GM23248 (cell line): ENCODE measurements around the gene DDX10. TPM values are rescaled to one million over a fixed set of nuclear protein-coding genes. Genes with fewer than 3 reads are reported as not detected.

Experiments used
- DNase-seq: peaks from one replicate; pipeline ENCODE4 v3.0.0-alpha.2; 2015
- H2AFZ ChIP-seq: fragments of 200-600 bp; sonication (generic); 2 replicates; pipeline ENCODE4 v1.6.1; 2016; ENCODE audit warnings: antibody characterized with exemption
- H3F3A ChIP-seq: fragments of 200-600 bp; sonication (generic); 2 replicates; pipeline ENCODE4 v1.6.1; 2016; ENCODE audit warnings: mild to moderate bottlenecking, antibody characterized with exemption, mixed run types; ENCODE audit not compliant: insufficient read depth
- H3K27ac ChIP-seq: fragments of 200-600 bp; sonication (generic); 2 replicates; pipeline ENCODE4 v1.5.1; 2016; ENCODE audit warnings: mild to moderate bottlenecking
- H3K27me3 ChIP-seq: fragments of 200-600 bp; sonication (generic); replicated peaks from 2 replicates; pipeline ENCODE4 v1.6.1; 2016; ENCODE audit warnings: mild to moderate bottlenecking; ENCODE audit not compliant: insufficient read depth
- H3K36me3 ChIP-seq: fragments of 200-600 bp; sonication (generic); 2 replicates; pipeline ENCODE4 v1.6.1; 2016; ENCODE audit warnings: low read depth, mild to moderate bottlenecking
- H3K4me1 ChIP-seq: fragments of 200-600 bp; sonication (generic); 2 replicates; pipeline ENCODE4 v1.6.1; 2016; ENCODE audit warnings: mild to moderate bottlenecking; ENCODE audit not compliant: insufficient read depth
- H3K4me2 ChIP-seq: fragments of 200-600 bp; sonication (generic); one replicate; pipeline ENCODE4 v1.6.1; 2016; ENCODE audit warnings: mild to moderate bottlenecking; ENCODE audit not compliant: unreplicated experiment
- H3K4me3 ChIP-seq: fragments of 200-600 bp; sonication (generic); 2 replicates; pipeline ENCODE4 v1.5.1; 2016; ENCODE audit warnings: mild to moderate bottlenecking
- H3K79me2 ChIP-seq: fragments of 200-600 bp; sonication (generic); 2 replicates; pipeline ENCODE4 v1.6.1; 2016; ENCODE audit warnings: mild to moderate bottlenecking; ENCODE audit not compliant: insufficient read depth
- H3K9ac ChIP-seq: fragments of 200-600 bp; sonication (generic); 2 replicates; pipeline ENCODE4 v1.6.1; 2016; ENCODE audit warnings: mild to moderate bottlenecking
- H3K9me2 ChIP-seq: fragments of 200-600 bp; sonication (generic); 2 replicates; pipeline ENCODE4 v1.6.1; 2016; ENCODE audit warnings: mixed run types, mild to moderate bottlenecking, moderate library complexity; ENCODE audit not compliant: insufficient read depth
- H3K9me3 ChIP-seq: fragments of 200-600 bp; sonication (generic); one replicate; pipeline ENCODE4 v1.6.1; 2017; ENCODE audit warnings: low read depth
- H4K20me1 ChIP-seq: fragments of 200-600 bp; sonication (generic); 2 replicates; pipeline ENCODE4 v1.6.0; 2016; ENCODE audit not compliant: insufficient read depth
- EZH2 ChIP-seq: fragments of 200-600 bp; sonication (generic); IDR thresholded peaks from 2 replicates; pipeline ENCODE4 v1.6.1; 2018; ENCODE audit warnings: antibody characterized with exemption, mild to moderate bottlenecking; ENCODE audit not compliant: insufficient read depth, poor library complexity, severe bottlenecking
- EZH2phosphoT487 ChIP-seq: fragments of 200-600 bp; sonication (generic); IDR thresholded peaks from 2 replicates; pipeline ENCODE4 v1.6.1; 2018; ENCODE audit warnings: antibody characterized with exemption, moderate library complexity, mild to moderate bottlenecking, low read depth; ENCODE audit not compliant: insufficient read depth
- WGBS, 2 experiments: methylation state at CpG; one replicate each; pipeline ENCODE4 v1.1.6; 2015 to 2017; ENCODE audit warnings: low lambda C conversion rate in 2 of 2, low coverage in 1 of 2; ENCODE audit errors: missing lambda C conversion rate in 2 of 2; 5-methylcytosine and 5-hydroxymethylcytosine counted together
- in situ Hi-C: fragments of 300-500 bp; cut with MboI; formaldehyde crosslinking; loops from 2 replicates; pipeline ENCODE4 v1.15.0; 2020
- polyA plus RNA-seq: library from polyadenylated mRNA; unstranded; fragments of >200 nt; fragmentation: Nextera tagmentation; extraction: Ambion mirVana; gene quantifications from 2 replicates; pipeline ENCODE4 v1.2.1, GENCODE V29; 2016
- total RNA-seq: library from RNA; depleted of rRNA; stranded (reverse); fragments of >200 nt; shearing (Covaris generic); gene quantifications from 2 replicates; pipeline ENCODE4 v1.2.3, GENCODE V29; 2014

The DDX10 gene
- total and polyA plus RNA-seq, 2 experiments from 2014 or later, result 23.6 to 31.2 TPM

GRCh38 chr11:108679045-108679444 lies 14.2 kb downstream of the DDX10 start:
- Histone ChIP-seq H2AFZ (no peak overlapping the region), H3K79me2 (peaks cover 9% of the 10 kb centered on the region; the same call in 1 of the 2 replicates), H3K27ac (no peak overlapping the region), H3K4me3 (no peak overlapping the region), H3F3A (peaks cover 15% of the 10 kb centered on the region), H3K9me3 (no peaks in the 10 kb centered on the region), H3K4me2 (no peak overlapping the region), H3K4me1 (peaks cover 14% of the 10 kb centered on the region), H3K27me3 (no peaks in the 10 kb centered on the region), H3K9ac (no peak overlapping the region), H4K20me1 (no peaks in the 10 kb centered on the region), H3K36me3 (peaks cover 37% of the 10 kb centered on the region), H3K9me2 (no peaks in the 10 kb centered on the region)
- in situ Hi-C loops, result no loop called here
- no peak for TF ChIP-seq EZH2phosphoT487
- TF ChIP-seq EZH2, result no peak
- 98 to 100% methylated on average over 2 of the region's 2 CpGs for WGBS, 2 experiments
- no peak for DNase-seq

GRCh38 chr11:108680271-108680670 lies 15.4 kb downstream of the DDX10 start:
- in situ Hi-C loops, result no loop called here
- Histone ChIP-seq H3K9ac (no peak overlapping the region), H2AFZ (no peak overlapping the region), H3K36me3 (peaks cover 37% of the 10 kb centered on the region), H3K79me2 (peaks cover 9% of the 10 kb centered on the region; the same call in 1 of the 2 replicates), H3K4me3 (no peak overlapping the region), H3K4me1 (peaks cover 14% of the 10 kb centered on the region), H3K27ac (0 out of 2 replicates have a peak overlapping the region, but pooled peaks have one; percentile 8), H3K4me2 (no peak overlapping the region), H3K9me2 (no peaks in the 10 kb centered on the region), H3K27me3 (no peaks in the 10 kb centered on the region), H4K20me1 (no peaks in the 10 kb centered on the region), H3F3A (peaks cover 15% of the 10 kb centered on the region), H3K9me3 (no peaks in the 10 kb centered on the region)
- DNase-seq, result no peak
- 93 to 100% methylated on average over 1 of the region's 1 CpG for whole genome bisulfite sequencing, 2 experiments
- no peak for TF ChIP-seq EZH2phosphoT487
- TF ChIP-seq EZH2, result no peak

- 0 out of 2 replicates have a peak, but pooled peaks cover 9% of the 10 kb centered on the region for H3K79me2 ChIP-seq
- H3F3A ChIP-seq, result peaks cover 9% of the 10 kb centered on the region
- in situ Hi-C loops, result no loop called here
- H2AFZ ChIP-seq, result peak overlapping the region; percentile 7; the same call in 1 of the 2 replicates
- H3K4me3 ChIP-seq, result 0 out of 2 replicates have a peak overlapping the region, but pooled peaks have one; percentile 4
- no peak for TF ChIP-seq EZH2phosphoT487
- no peak for TF ChIP-seq EZH2
- DNase-seq, result peak; percentile 23
- H3K27me3 ChIP-seq, result no peaks in the 10 kb centered on the region
- H3K9ac ChIP-seq, result no peak overlapping the region
- peak overlapping the region; percentile 59 for H3K4me2 ChIP-seq
- peak overlapping the region; percentile 15; the same call in 1 of the 2 replicates for H3K27ac ChIP-seq
- H4K20me1 ChIP-seq, result no peaks in the 10 kb centered on the region
- no peaks in the 10 kb centered on the region for H3K9me2 ChIP-seq
- WGBS, 2 experiments, result 98% methylated on average over 5 to 6 of the region's 7 CpGs
- peaks cover 13% of the 10 kb centered on the region for H3K4me1 ChIP-seq
- peaks cover 13% of the 10 kb centered on the region; the same call in 1 of the 2 replicates for H3K36me3 ChIP-seq
- no peaks in the 10 kb centered on the region for H3K9me3 ChIP-seq
Measured at GRCh38 chr11:108685419-108686130, 20.7 kb downstream of the DDX10 start.

- Histone ChIP-seq H3F3A (peaks cover 13% of the 10 kb centered on the region; the same call in 1 of the 2 replicates), H3K4me2 (peak overlapping the region; percentile 36), H2AFZ (no peak overlapping the region), H3K4me3 (no peak overlapping the region), H3K4me1 (peaks cover 22% of the 10 kb centered on the region), H3K79me2 (no peaks in the 10 kb centered on the region), H3K9me2 (no peaks in the 10 kb centered on the region), H3K27me3 (no peaks in the 10 kb centered on the region), H4K20me1 (no peaks in the 10 kb centered on the region), H3K36me3 (peaks cover 16% of the 10 kb centered on the region; the same call in 1 of the 2 replicates), H3K27ac (peak overlapping the region; percentile 29), H3K9ac (no peak overlapping the region; the same call in 1 of the 2 replicates), H3K9me3 (no peaks in the 10 kb centered on the region)
- in situ Hi-C loops, result no loop called here
- TF ChIP-seq EZH2phosphoT487, result no peak
- TF ChIP-seq EZH2, result no peak
- WGBS, 2 experiments, result 52 to 53% methylated on average over 2 of the region's 2 CpGs
- DNase-seq, result peak; percentile 83
Measured at GRCh38 chr11:108693852-108694251, 29.0 kb downstream of the DDX10 start.
